Thymus (tissue), 11 donors: Measurements from ENCODE around the gene MYO6. TPM values are rescaled to one million over a fixed set of nuclear protein-coding genes. Genes with fewer than 3 reads are reported as not detected.

Experiments
- DNase-seq, 9 donors: peaks; one replicate each; pipeline ENCODE4 v3.0.0-alpha.2; 2013; ENCODE audit warnings: low spot score in 9 of 9, low read depth in 6 of 9, missing footprints in 1 of 9
- H3K27ac ChIP-seq, 2 donors: one replicate each; pipeline ENCODE4 v1.5.1; 2013; ENCODE audit warnings: control low read depth in 1 of 2, low read depth in 1 of 2, low read length in 1 of 2, mild to moderate bottlenecking in 1 of 2, moderate library complexity in 1 of 2
- H3K27me3 ChIP-seq, 2 donors: one replicate each; pipeline ENCODE4 v1.5.1; 2013; ENCODE audit warnings: low read length in 1 of 2; ENCODE audit not compliant: control insufficient read depth in 2 of 2, insufficient read depth in 1 of 2
- H3K36me3 ChIP-seq, 2 donors: one replicate each; pipeline ENCODE4 v1.5.1; 2013; ENCODE audit warnings: low read length in 1 of 2, mild to moderate bottlenecking in 1 of 2, moderate library complexity in 1 of 2; ENCODE audit not compliant: control insufficient read depth in 2 of 2, insufficient read depth in 2 of 2
- H3K4me1 ChIP-seq, 2 donors: one replicate each; pipeline ENCODE4 v1.5.1; 2013; ENCODE audit warnings: low read length in 2 of 2; ENCODE audit not compliant: control insufficient read depth in 2 of 2, insufficient read depth in 2 of 2
- H3K4me3 ChIP-seq, 2 donors: one replicate each; pipeline ENCODE4 v1.5.1; 2013; ENCODE audit warnings: low read length in 2 of 2, control low read depth in 1 of 2, mild to moderate bottlenecking in 1 of 2
- H3K9me3 ChIP-seq, 2 donors: one replicate each; pipeline ENCODE4 v1.5.1; 2013; ENCODE audit warnings: low read length in 1 of 2, mild to moderate bottlenecking in 1 of 2; ENCODE audit not compliant: control insufficient read depth in 2 of 2, insufficient read depth in 1 of 2
- WGBS: extraction: QIAGEN DNeasy Blood & Tissue Kit; methylation state at CpG from one replicate; pipeline ENCODE4 v1.1.7; 2013; 5-methylcytosine and 5-hydroxymethylcytosine counted together
- polyA plus RNA-seq: library from polyadenylated mRNA; stranded (reverse); fragments of 200-250 nt; gene quantifications from one replicate; pipeline ENCODE4 v1.2.3, GENCODE V29; 2013
- total RNA-seq: library from RNA; stranded (reverse); fragments of 120-200 nt; gene quantifications from one replicate; pipeline ENCODE4 v1.2.4, GENCODE V29; 2013
- donor health status: healthy.

MYO6 gene
- total and polyA plus RNA-seq, 2 donors = 3.3 to 15.2 TPM

DNA sequence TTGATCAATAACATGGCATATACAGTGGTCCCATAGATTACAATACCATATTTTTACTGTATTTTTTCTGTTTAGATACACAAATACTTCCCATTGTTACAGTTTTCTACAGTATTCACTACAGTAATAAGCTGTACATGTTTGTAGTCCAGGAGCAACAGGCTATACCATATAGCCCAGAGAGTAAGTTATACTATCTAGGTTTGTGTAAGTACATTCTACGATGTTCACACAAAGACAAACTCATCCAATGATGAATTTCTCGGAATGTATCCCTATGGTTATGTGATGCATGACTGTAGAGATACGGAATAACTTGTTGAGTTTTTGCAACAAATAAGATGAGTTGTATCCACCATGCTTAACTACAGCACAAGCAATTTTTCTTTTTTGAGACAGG, 3.6 kb upstream of the MYO6 start:
- DNase-seq = no peak
- no peak overlapping the region for H3K4me3 ChIP-seq
- peaks cover 24 to 46% of the 10 kb centered on the region in 2 donors for H3K27me3 ChIP-seq
- no peak overlapping the region for H3K27ac ChIP-seq
- H3K9me3 ChIP-seq = no peaks in the 10 kb centered on the region
- WGBS = 99% methylated on average over 3 of the region's 3 CpGs
- H3K4me1 ChIP-seq = peaks cover 2 to 10% of the 10 kb centered on the region in 2 donors
- no peaks in the 10 kb centered on the region for H3K36me3 ChIP-seq

DNA sequence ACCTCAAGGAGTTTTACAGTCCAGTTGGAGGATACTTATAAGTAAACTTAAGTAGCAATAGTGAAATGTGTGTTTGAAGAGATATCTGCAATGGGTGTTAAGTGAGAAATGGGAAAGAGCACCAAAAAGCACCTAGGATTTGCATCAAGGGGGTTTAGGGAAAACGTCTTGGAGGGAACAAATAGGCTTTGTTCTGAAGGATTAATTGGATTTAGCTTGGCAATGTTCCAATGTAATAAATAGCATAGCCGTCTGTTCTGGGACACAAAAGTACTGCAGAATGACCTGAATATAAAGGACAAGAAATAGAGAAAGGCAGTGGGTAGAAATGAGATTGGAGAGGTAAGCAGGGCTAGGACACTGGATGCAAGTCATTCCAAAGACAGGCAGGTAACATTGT, 2.8 kb upstream of the MYO6 start:
- Histone ChIP-seq H3K4me3 (no peak overlapping the region), H3K27me3 (peaks cover 31 to 51% of the 10 kb centered on the region in 2 donors), H3K4me1 (peaks cover 2 to 10% of the 10 kb centered on the region in 2 donors), H3K27ac (no peak overlapping the region), H3K36me3 (no peaks in the 10 kb centered on the region), H3K9me3 (no peaks in the 10 kb centered on the region)
- no peak for DNase-seq
- WGBS = 44% methylated on average over 2 of the region's 2 CpGs

GRCh38 chr6:75747152-75747992, 1.7 kb upstream of the MYO6 start:
- peaks cover 2 to 10% of the 10 kb centered on the region in 2 donors for H3K4me1 ChIP-seq
- no peak overlapping the region for H3K27ac ChIP-seq
- H3K36me3 ChIP-seq = no peaks in the 10 kb centered on the region
- peaks cover 33 to 60% of the 10 kb centered on the region in 2 donors for H3K27me3 ChIP-seq
- H3K9me3 ChIP-seq = no peaks in the 10 kb centered on the region
- DNase-seq = no peak
- H3K4me3 ChIP-seq = no peak overlapping the region
- 87% methylated on average over 9 of the region's 9 CpGs for WGBS

GRCh38 chr6:75748003-75748742, 866 bp upstream of the MYO6 start:
- Histone ChIP-seq H3K36me3 (no peaks in the 10 kb centered on the region), H3K4me3 (peak overlapping the region; percentile 49 to 64), H3K27me3 (peaks cover 33 to 60% of the 10 kb centered on the region in 2 donors), H3K4me1 (peaks cover 2 to 10% of the 10 kb centered on the region in 2 donors), H3K9me3 (no peaks in the 10 kb centered on the region), H3K27ac (peak overlapping the region; percentile 15 to 48)
- WGBS = 3% methylated on average over 17 of the region's 17 CpGs
- no peak for DNase-seq

GRCh38 chr6:75751443-75751842, 2.4 kb downstream of the MYO6 start:
- peaks cover 33 to 53% of the 10 kb centered on the region in 2 donors for H3K27me3 ChIP-seq
- 90% methylated on average over 2 of the region's 2 CpGs for WGBS

DNA sequence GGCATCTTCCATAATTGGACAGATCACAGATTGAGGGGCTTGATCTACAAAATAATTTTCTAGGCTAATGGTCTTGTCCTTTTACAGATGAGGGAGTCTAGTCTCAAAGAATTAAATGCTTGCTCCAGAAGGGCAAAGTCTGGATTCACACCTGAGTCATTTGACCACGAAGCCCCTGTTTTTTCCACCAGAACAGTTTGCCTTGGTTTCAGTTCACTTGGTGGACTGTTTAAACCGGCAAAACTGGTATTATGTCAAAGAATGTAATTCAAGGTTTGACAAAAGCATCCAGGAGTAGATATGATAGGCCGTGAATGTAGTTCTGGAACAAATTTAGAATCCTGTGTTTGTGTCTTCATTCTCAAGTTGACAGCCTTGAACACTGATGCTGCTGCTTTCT, 3.3 kb downstream of the MYO6 start:
- no peaks in the 10 kb centered on the region for H3K9me3 ChIP-seq
- no peak overlapping the region for H3K4me3 ChIP-seq
- no peak for DNase-seq
- no peak overlapping the region for H3K27ac ChIP-seq
- 86% methylated on average over 3 of the region's 3 CpGs for WGBS
- no peaks in the 10 kb centered on the region for H3K36me3 ChIP-seq
- peaks cover 29 to 44% of the 10 kb centered on the region in 2 donors for H3K27me3 ChIP-seq
- H3K4me1 ChIP-seq = peaks cover 2 to 10% of the 10 kb centered on the region in 2 donors

More at GRCh38 chr6:75751443-75751842, 2.4 kb downstream of the MYO6 start:
- DNase-seq = no peak
- no peak overlapping the region for H3K4me3 ChIP-seq
- no peaks in the 10 kb centered on the region for H3K9me3 ChIP-seq
- H3K27ac ChIP-seq = no peak overlapping the region
- H3K36me3 ChIP-seq = no peaks in the 10 kb centered on the region
- peaks cover 2 to 10% of the 10 kb centered on the region in 2 donors for H3K4me1 ChIP-seq

GRCh38 chr6:75755704-75756103, 6.7 kb downstream of the MYO6 start:
- Histone ChIP-seq H3K27ac (no peak overlapping the region), H3K4me1 (no peaks in the 10 kb centered on the region), H3K4me3 (no peak overlapping the region), H3K9me3 (no peaks in the 10 kb centered on the region), H3K36me3 (no peaks in the 10 kb centered on the region), H3K27me3 (peaks cover 5 to 11% of the 10 kb centered on the region in 2 donors)
- no peak for DNase-seq
- 95% methylated on average over 5 of the region's 5 CpGs for WGBS

DNA sequence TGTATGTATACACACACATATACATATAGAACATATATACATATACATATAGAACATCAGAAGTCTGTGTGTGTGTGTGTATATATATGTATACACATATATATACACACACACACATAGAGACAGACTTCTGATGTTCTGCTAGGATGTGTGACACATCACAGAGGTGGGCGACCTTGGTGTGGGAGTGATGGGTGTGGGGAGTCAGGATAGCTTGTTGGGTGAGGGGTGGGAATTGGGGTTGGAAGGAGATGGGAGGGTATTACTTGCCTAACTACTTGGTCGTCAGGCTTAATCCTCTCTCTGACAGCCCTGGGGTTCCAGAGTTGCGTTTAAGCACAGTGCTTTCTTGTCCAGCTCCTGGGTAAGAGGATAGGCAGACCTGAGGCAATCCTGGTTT, 8.3 kb downstream of the MYO6 start:
- Histone ChIP-seq H3K4me3 (no peak overlapping the region), H3K27ac (no peak overlapping the region), H3K36me3 (no peaks in the 10 kb centered on the region), H3K4me1 (no peaks in the 10 kb centered on the region), H3K9me3 (no peaks in the 10 kb centered on the region), H3K27me3 (peaks cover 0 to 1% of the 10 kb centered on the region in 2 donors)
- DNase-seq = no peak
- WGBS = 99% methylated on average over 3 of the region's 3 CpGs

GRCh38 chr6:75758061-75758460, 9.0 kb downstream of the MYO6 start:
- Histone ChIP-seq H3K4me3 (no peak overlapping the region), H3K9me3 (no peaks in the 10 kb centered on the region), H3K4me1 (no peaks in the 10 kb centered on the region), H3K27ac (no peak overlapping the region), H3K36me3 (no peaks in the 10 kb centered on the region), H3K27me3 (no peaks in the 10 kb centered on the region)
- DNase-seq = no peak
- WGBS = 25% methylated on average over 5 of the region's 5 CpGs
